Activated CD8-positive, alpha-beta memory T cell treated with anti-CD3 and anti-CD28 coated beads for 1 hour (primary cell): ENCODE results near the gene C2orf15.
"Not testable (repeated sequence)": the region's sequence is repeated elsewhere in the genome, so short reads cannot be mapped to it uniquely, and the experiment has no call there.

Experiments used
- DNase-seq, 2 donors: peaks; one replicate each; pipeline ENCODE4 v3.0.0-alpha.2; 2020; ENCODE audit warnings: low read depth in 1 of 2; ENCODE audit errors: extremely low read depth in 1 of 2

The C2orf15 gene

GRCh38 chr2:99159594-99159993 lies 18.1 kb downstream of the C2orf15 start:
- no peak for DNase-seq

GRCh38 chr2:99166218-99166617 lies 24.7 kb downstream of the C2orf15 start:
- DNase-seq: no peak

- DNase-seq: no peak
Observed at GRCh38 chr2:99169534-99169933, 28.0 kb downstream of the C2orf15 start.

- no peak for DNase-seq
Observed at GRCh38 chr2:99171377-99172140, 30.1 kb downstream of the C2orf15 start.

GRCh38 chr2:99180755-99181623 lies 39.5 kb downstream of the C2orf15 start, which contains the start of the genes MITD1 and MRPL30:
Gene MITD1, minus strand, starts transcription at chr2:99181058. Its CDS starts 77 bp downstream, at chr2:99180981.
Gene MRPL30, plus strand, starts transcription at chr2:99181184. Its CDS starts 5,020 bp downstream, at chr2:99186204.
- DNase-seq: peak; percentile 77 to 80

GRCh38 chr2:99181624-99182000 lies 40.1 kb downstream of the C2orf15 start:
- no peak for DNase-seq

GRCh38 chr2:99183025-99183424 lies 41.5 kb downstream of the C2orf15 start:
- no peak for DNase-seq

GRCh38 chr2:99184811-99185210 lies 43.3 kb downstream of the C2orf15 start:
- DNase-seq: no peak

GRCh38 chr2:99187011-99187410 lies 45.5 kb downstream of the C2orf15 start:
- DNase-seq: no peak

- DNase-seq: no peak
Observed at GRCh38 chr2:99188357-99188756, 46.9 kb downstream of the C2orf15 start.

- DNase-seq: no peak
Observed at GRCh38 chr2:99190548-99190947, 49.0 kb downstream of the C2orf15 start.

GRCh38 chr2:99192364-99192763 lies 50.9 kb downstream of the C2orf15 start:
- DNase-seq: not testable (repeated sequence)

- no peak for DNase-seq
Observed at GRCh38 chr2:99198103-99198841, 56.8 kb downstream of the C2orf15 start.

- DNase-seq: no peak
Observed at GRCh38 chr2:99200076-99200800, 58.7 kb downstream of the C2orf15 start.
